ENCODE measurements around the gene GLI1. TPM values are rescaled to one million over a fixed set of nuclear protein-coding genes. Genes with fewer than 3 reads are reported as not detected.
A peak's percentile ranks its signal among the peaks of the same experiment; 100 is the strongest.
"Not testable (repeated sequence)": the region's sequence is repeated elsewhere in the genome, so short reads cannot be mapped to it uniquely, and the experiment has no call there.

GLI1 gene
- total RNA-seq, 1 donor from 2014 or later, result 1.5 TPM

DNA sequence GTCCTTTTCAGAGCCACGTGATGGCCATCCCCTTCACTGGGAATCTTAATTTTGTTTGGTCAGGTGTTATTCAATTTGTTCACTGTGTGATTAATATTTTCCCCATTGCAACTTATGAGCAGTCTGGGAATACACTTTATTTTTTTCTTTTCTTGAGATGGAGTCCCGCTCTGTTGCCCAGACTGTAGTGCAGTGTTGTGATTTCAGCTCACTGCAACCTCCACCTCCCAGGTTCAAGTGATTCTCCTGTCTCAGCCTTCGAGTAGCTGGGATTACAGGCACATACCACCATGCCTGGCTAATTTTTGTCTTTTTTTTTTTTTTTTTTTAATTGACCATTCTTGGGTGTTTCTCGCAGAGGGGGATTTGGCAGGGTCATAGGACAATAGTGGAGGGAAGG is 47.0 kb downstream of the GLI1 start:
- H3K4me1 Mint-ChIP-seq (ENCODE audit: low read depth); intact Hi-C loops (cut with micrococcal nuclease); H3K27ac Mint-ChIP-seq: not testable (repeated sequence)

DNA sequence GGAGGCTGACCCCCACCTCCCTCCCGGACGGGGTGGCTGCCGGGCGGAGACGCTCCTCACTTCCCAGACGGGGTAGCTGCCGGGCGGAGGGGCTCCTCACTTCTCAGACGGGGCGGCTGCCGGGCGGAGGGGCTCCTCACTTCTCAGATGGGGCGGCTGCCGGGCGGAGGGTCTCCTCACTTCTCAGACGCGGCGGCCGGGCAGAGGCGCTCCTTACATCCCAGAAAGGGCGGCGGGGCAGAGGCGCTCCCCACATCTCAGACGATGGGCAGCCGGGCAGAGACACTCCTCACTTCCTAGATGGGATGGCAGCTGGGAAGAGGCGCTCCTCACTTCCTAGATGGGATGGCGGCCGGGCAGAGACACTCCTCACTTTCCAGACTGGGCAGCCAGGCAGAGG is 48.2 kb downstream of the GLI1 start:
- intact Hi-C loops (cut with micrococcal nuclease); H3K27me3 Mint-ChIP-seq (ENCODE audit: insufficient read depth); H3K4me3 Mint-ChIP-seq; H3K27ac Mint-ChIP-seq; DNase-seq (ENCODE audit: low spot score); H3K9me3 Mint-ChIP-seq: not testable (repeated sequence)
- Mint-ChIP-seq H3K36me3 (ENCODE audit: low read depth) (peaks cover 45% of the 10 kb centered on the region), H3K4me1 (ENCODE audit: low read depth) (peaks cover 14% of the 10 kb centered on the region)

More for the DNA sequence above, 47.0 kb downstream of the GLI1 start:
- DNase-seq (ENCODE audit: low spot score); H3K27me3 Mint-ChIP-seq (ENCODE audit: insufficient read depth); H3K4me3 Mint-ChIP-seq; H3K9me3 Mint-ChIP-seq: not testable (repeated sequence)
- H3K36me3 Mint-ChIP-seq (ENCODE audit: low read depth), result peaks cover 38% of the 10 kb centered on the region

DNA sequence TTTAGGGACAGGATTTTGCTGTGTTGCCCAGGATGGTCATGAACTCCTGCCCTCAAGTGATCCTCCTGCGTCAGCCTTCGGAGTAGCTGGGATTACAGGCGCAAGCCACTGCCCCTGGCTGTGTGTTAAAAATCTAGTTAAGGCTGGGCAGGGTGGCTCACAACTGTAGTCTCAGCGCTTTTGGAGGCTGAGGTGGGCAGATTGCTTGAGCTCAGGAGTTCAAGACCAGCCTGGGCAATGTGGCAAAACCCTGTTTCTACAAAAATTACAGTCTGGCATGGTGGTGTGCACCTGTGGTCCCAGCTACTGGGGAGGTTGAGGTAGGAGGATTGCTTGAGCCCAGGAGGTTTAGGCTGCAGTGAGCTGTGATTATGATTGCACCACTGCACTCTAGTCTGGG is 51.6 kb downstream of the GLI1 start:
- peaks cover 54% of the 10 kb centered on the region for H3K36me3 Mint-ChIP-seq (ENCODE audit: low read depth)
- peaks cover 20% of the 10 kb centered on the region for H3K4me1 Mint-ChIP-seq (ENCODE audit: low read depth)
- no peak overlapping the region for H3K27ac Mint-ChIP-seq
- no peak for DNase-seq (ENCODE audit: low spot score)
- no peak overlapping the region for H3K4me3 Mint-ChIP-seq
- H3K9me3 Mint-ChIP-seq, result no peaks in the 10 kb centered on the region
- intact Hi-C loops (cut with micrococcal nuclease), result no loop called here
- no peaks in the 10 kb centered on the region for H3K27me3 Mint-ChIP-seq (ENCODE audit: insufficient read depth)

DNA sequence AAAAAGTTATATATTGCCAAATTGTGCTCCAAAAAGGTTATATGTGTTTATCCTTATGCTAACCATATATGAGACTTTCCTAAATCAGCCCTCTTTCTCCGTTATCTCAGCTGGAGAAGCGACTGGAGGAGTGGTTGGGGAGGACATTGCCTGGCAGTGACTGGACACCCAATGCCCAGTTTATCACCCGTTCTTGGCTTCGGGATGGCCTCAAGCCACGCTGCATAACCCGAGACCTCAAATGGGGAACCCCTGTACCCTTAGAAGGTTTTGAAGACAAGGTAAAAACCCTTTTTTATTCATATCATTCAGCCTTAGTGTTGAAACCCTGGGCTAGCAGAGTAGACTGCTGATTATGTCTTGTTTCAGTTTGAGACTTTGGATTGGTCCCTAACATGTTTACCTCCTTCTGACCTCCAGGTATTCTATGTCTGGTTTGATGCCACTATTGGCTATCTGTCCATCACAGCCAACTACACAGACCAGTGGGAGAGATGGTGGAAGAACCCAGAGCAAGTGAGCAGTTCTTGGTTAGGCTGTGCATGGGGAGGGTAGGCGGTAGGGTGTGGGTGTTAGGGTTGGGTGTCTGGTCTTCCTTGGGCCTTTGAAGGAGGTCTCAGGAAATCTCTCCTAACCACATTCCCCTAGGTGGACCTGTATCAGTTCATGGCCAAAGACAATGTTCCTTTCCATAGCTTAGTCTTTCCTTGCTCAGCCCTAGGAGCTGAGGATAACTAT is 52.2 kb downstream of the GLI1 start:
- Mint-ChIP-seq H3K4me3 (no peak overlapping the region), H3K4me1 (ENCODE audit: low read depth) (peaks cover 24% of the 10 kb centered on the region), H3K36me3 (ENCODE audit: low read depth) (peaks cover 55% of the 10 kb centered on the region), H3K27me3 (ENCODE audit: insufficient read depth) (no peaks in the 10 kb centered on the region), H3K9me3 (no peaks in the 10 kb centered on the region), H3K27ac (peak overlapping the region; percentile 70)
- intact Hi-C loops (cut with micrococcal nuclease), result no loop called here
- DNase-seq (ENCODE audit: low spot score), result no peak

DNA sequence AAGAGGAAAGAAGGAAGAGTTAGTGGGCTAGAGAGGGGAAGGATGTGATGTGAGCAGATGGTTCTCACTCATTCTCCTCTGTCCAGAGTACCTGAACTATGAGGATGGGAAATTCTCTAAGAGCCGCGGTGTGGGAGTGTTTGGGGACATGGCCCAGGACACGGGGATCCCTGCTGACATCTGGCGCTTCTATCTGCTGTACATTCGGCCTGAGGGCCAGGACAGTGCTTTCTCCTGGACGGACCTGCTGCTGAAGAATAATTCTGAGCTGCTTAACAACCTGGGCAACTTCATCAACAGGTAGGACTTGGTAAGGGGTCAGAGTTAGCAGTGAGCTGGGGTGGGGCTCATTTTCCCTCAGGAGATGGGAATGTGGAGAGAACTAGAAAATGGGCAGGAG is 53.1 kb downstream of the GLI1 start:
- peak overlapping the region; percentile 74 for H3K27ac Mint-ChIP-seq
- DNase-seq (ENCODE audit: low spot score), result no peak
- no peak overlapping the region for H3K4me3 Mint-ChIP-seq
- H3K4me1 Mint-ChIP-seq (ENCODE audit: low read depth), result peaks cover 33% of the 10 kb centered on the region
- H3K27me3 Mint-ChIP-seq (ENCODE audit: insufficient read depth), result no peaks in the 10 kb centered on the region
- intact Hi-C loops (cut with micrococcal nuclease), result no loop called here
- H3K36me3 Mint-ChIP-seq (ENCODE audit: low read depth), result peaks cover 64% of the 10 kb centered on the region
- no peaks in the 10 kb centered on the region for H3K9me3 Mint-ChIP-seq

DNA sequence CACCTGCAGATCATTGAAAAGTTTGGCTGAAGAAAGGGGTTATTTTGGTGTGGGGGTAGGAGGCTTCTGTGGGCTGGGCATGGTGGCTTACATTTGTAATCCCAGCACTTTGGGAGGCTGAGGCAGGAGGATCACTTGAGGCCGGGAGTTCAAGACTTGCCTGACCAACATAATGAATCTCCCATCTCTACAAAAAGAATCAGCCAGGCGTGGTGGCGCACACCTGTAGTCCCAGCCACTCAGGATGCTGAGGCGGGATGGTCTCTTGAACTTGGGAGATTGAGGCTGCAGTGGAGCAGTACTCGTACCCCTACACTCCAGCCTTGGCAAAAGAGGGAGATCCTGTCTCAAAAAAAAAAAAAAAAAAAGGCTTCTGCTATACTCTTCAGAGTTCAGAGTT is 53.7 kb downstream of the GLI1 start:
- H3K36me3 Mint-ChIP-seq (ENCODE audit: low read depth), result peaks cover 67% of the 10 kb centered on the region
- H3K4me1 Mint-ChIP-seq (ENCODE audit: low read depth), result peaks cover 39% of the 10 kb centered on the region
- peak overlapping the region; percentile 74 for H3K27ac Mint-ChIP-seq
- intact Hi-C loops (cut with micrococcal nuclease), result no loop called here
- no peak for DNase-seq (ENCODE audit: low spot score)
- H3K9me3 Mint-ChIP-seq, result no peaks in the 10 kb centered on the region
- H3K27me3 Mint-ChIP-seq (ENCODE audit: insufficient read depth), result no peaks in the 10 kb centered on the region
- H3K4me3 Mint-ChIP-seq, result no peak overlapping the region

DNA sequence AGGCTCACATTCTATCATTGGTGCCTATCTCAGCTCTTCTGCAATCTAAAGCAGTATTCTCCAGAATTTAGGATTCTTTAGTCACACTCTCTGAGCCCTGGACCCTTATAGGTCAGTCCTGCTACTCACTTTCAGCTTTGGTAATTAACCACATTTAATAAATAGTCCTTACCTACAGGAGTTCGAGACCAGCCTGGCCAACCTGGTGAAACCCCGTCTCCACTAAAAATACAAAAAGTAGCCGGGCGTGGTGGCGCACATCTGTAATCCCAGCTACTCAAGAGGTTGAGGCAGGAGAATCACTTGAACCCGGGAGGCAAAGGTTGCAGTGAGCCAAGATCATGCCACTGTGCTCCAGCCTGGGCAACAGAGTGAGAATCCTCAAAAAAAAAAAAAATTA is 54.1 kb downstream of the GLI1 start:
- H3K9me3 Mint-ChIP-seq; DNase-seq (ENCODE audit: low spot score); H3K27ac Mint-ChIP-seq; intact Hi-C loops (cut with micrococcal nuclease); H3K4me3 Mint-ChIP-seq; H3K27me3 Mint-ChIP-seq (ENCODE audit: insufficient read depth): not testable (repeated sequence)
- peaks cover 43% of the 10 kb centered on the region for H3K4me1 Mint-ChIP-seq (ENCODE audit: low read depth)
- H3K36me3 Mint-ChIP-seq (ENCODE audit: low read depth), result peaks cover 70% of the 10 kb centered on the region

DNA sequence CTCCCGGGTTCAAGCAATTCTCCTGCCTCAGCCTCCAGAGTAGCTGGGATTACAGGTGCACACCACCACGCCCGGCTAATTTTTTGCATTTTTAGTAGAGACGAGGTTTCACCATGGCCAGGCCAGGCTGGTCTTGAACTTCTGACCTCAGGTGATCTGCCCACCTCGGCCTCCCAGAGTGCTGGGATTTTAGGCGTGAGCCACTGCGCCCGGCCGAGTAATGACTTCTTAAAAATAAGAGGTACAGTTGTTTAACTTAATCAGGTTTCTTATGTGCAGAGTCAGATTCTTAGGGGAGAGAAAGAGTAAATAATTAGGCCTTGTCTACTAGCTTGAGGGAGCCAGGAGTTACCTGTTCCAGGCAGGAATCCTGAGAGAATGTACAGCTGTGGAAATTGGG is 54.7 kb downstream of the GLI1 start:
- DNase-seq (ENCODE audit: low spot score); H3K9me3 Mint-ChIP-seq; H3K4me3 Mint-ChIP-seq; H3K27me3 Mint-ChIP-seq (ENCODE audit: insufficient read depth); intact Hi-C loops (cut with micrococcal nuclease); H3K27ac Mint-ChIP-seq: not testable (repeated sequence)
- Mint-ChIP-seq H3K4me1 (ENCODE audit: low read depth) (peaks cover 49% of the 10 kb centered on the region), H3K36me3 (ENCODE audit: low read depth) (peaks cover 71% of the 10 kb centered on the region)

DNA sequence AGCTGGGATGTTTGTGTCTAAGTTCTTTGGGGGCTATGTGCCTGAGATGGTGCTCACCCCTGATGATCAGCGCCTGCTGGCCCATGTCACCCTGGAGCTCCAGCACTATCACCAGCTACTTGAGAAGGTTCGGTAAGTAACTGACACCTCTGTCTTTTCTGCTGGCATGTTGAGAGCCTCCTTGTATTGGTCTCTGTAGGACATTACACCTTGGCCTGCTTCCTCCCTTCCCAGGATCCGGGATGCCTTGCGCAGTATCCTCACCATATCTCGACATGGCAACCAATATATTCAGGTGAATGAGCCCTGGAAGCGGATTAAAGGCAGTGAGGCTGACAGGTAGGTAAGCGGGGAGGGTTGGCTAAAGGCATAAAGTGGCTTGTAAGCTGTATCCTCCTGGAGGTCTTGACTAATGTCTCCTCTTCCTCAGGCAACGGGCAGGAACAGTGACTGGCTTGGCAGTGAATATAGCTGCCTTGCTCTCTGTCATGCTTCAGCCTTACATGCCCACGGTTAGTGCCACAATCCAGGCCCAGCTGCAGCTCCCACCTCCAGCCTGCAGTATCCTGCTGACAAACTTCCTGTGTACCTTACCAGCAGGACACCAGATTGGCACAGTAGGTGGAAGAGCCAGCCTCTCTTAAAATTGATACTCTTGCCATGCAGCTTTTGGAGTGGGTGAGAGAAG is 55.3 kb downstream of the GLI1 start:
- no peak for DNase-seq (ENCODE audit: low spot score)
- Mint-ChIP-seq H3K36me3 (ENCODE audit: low read depth) (peaks cover 71% of the 10 kb centered on the region), H3K27ac (peak overlapping the region; percentile 40), H3K9me3 (no peaks in the 10 kb centered on the region), H3K27me3 (ENCODE audit: insufficient read depth) (no peaks in the 10 kb centered on the region), H3K4me3 (no peak overlapping the region), H3K4me1 (ENCODE audit: low read depth) (peaks cover 52% of the 10 kb centered on the region)
- intact Hi-C loops (cut with micrococcal nuclease), result no loop called here

DNA sequence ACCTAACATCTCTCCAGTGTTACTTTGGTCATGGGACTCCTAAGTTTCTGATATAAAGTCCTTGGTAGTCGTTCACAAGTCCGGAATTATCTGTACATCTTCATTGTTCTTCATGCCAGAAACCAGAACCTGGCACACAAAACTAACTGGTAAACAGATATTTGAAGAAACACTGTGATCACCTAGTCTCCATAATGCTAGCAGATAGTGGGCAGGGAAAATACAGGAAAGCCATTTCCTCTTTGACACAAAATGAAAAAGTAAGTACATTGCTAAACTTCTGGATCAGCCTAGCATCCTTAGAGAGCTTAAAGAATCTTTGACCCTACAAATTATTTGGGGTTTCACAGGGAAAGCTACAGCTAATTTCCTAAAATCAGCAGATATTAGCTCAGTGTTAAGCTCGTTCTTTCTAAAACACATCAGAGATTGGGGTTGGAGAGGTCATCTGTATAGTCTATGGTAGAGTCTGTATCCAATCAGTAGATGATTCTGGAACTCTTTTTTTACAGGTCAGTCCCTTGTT is 55.9 kb downstream of the GLI1 start:
- Mint-ChIP-seq H3K27ac (no peak overlapping the region), H3K9me3 (no peaks in the 10 kb centered on the region), H3K27me3 (ENCODE audit: insufficient read depth) (no peaks in the 10 kb centered on the region), H3K4me1 (ENCODE audit: low read depth) (peaks cover 52% of the 10 kb centered on the region), H3K36me3 (ENCODE audit: low read depth) (peaks cover 72% of the 10 kb centered on the region), H3K4me3 (no peak overlapping the region)
- intact Hi-C loops (cut with micrococcal nuclease), result no loop called here
- DNase-seq (ENCODE audit: low spot score), result no peak

DNA sequence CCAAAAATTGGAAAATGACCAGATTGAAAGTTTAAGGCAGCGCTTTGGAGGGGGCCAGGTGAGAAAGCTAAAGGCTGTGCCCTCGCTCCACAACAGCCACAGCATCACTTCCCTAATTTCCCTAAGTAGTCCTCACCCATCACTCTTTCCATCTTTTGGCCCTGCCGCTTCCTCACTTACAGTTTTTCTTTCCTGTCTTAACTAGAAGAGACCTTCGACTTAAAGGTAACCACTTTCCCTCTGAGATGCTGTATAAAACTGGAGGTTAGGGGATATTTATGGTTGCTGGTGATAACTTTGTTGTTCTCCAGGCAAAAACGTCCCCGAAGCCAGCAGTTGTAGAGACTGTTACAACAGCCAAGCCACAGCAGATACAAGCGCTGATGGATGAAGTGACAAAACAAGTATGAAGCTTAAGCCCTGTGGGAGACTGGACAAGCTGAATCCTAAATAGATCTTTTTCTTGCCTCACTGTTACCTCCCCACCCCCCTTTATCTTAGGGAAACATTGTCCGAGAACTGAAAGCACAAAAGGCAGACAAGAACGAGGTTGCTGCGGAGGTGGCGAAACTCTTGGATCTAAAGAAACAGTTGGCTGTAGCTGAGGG is 56.5 kb downstream of the GLI1 start:
- no peak overlapping the region for H3K27ac Mint-ChIP-seq
- H3K4me3 Mint-ChIP-seq, result no peak overlapping the region
- H3K4me1 Mint-ChIP-seq (ENCODE audit: low read depth), result peaks cover 55% of the 10 kb centered on the region
- peaks cover 72% of the 10 kb centered on the region for H3K36me3 Mint-ChIP-seq (ENCODE audit: low read depth)
- intact Hi-C loops (cut with micrococcal nuclease), result no loop called here
- no peak for DNase-seq (ENCODE audit: low spot score)
- no peaks in the 10 kb centered on the region for H3K9me3 Mint-ChIP-seq
- no peaks in the 10 kb centered on the region for H3K27me3 Mint-ChIP-seq (ENCODE audit: insufficient read depth)

DNA sequence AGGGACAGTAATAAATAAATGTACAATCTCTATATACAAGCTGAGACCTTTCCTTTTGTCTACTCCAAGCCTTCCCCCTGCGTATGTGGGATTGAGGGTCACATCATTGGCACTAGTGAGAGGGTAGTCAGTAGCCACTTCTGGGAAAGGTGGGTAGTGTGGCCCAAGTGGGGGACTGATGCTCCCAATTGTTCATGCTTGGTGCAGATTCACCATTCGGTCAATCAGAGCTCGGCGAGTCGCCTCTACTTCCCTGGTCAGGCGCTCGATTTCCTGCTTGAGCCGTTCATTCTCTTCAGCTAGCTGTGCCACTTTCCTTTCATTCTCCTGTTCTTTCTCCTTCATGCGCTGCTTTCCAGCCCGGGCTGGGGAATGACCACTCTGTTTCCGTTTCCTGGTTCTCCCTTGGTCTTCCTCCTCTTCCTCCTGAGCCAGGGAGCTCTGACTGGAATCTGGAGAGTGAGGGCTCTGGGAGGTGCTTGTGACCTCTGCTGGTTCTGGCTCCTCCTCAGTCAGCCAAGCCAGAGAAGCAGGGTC is 57.1 kb downstream of the GLI1 start:
- Mint-ChIP-seq H3K9me3 (no peaks in the 10 kb centered on the region), H3K36me3 (ENCODE audit: low read depth) (peaks cover 66% of the 10 kb centered on the region), H3K4me1 (ENCODE audit: low read depth) (peaks cover 57% of the 10 kb centered on the region), H3K27me3 (ENCODE audit: insufficient read depth) (no peaks in the 10 kb centered on the region), H3K27ac (peak overlapping the region; percentile 67), H3K4me3 (no peak overlapping the region)
- intact Hi-C loops (cut with micrococcal nuclease), result no loop called here
- DNase-seq (ENCODE audit: low spot score), result no peak

DNA sequence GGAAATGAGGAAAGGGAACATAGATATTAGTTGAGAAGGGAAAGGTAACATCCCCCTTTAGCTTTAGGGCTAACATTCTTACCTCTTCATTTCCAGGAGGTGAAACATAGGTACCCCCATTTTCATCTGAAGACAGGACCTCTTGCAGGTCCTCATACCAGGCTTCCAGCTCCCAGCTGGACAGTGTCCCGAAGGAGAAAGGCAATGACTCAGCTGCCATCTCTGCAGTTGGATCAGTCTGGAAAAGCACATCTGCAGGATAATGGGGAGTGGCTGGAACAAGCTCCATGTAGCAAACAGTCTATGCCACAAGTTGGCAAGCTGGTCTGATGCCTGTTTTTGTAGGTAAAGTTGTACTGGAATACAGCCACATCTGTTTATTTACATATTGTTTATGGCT is 57.6 kb downstream of the GLI1 start:
- Mint-ChIP-seq H3K4me1 (ENCODE audit: low read depth) (peaks cover 57% of the 10 kb centered on the region), H3K27ac (peak overlapping the region; percentile 67), H3K9me3 (no peaks in the 10 kb centered on the region), H3K4me3 (peak overlapping the region; percentile 19), H3K36me3 (ENCODE audit: low read depth) (peaks cover 62% of the 10 kb centered on the region), H3K27me3 (ENCODE audit: insufficient read depth) (no peaks in the 10 kb centered on the region)
- intact Hi-C loops (cut with micrococcal nuclease), result no loop called here
- no peak for DNase-seq (ENCODE audit: low spot score)
